Measurements from ENCODE around the gene HSD17B13.

HSD17B13 gene

GRCh38 chr4:87278335-87278794 is 44.3 kb downstream of the HSD17B13 start:
- FAIRE-seq (no peak), DNase-seq (ENCODE audit: insufficient read length, low spot score) (no peak)
- no peak for TF ChIP-seq CTCF (IDR thresholded peaks at IDR 0.05; ENCODE audit: insufficient read depth, missing control alignments)

- TF ChIP-seq CTCF (IDR thresholded peaks at IDR 0.05; ENCODE audit: insufficient read depth, missing control alignments) = no peak
- FAIRE-seq = no peak
Observed at GRCh38 chr4:87275311-87275710, 47.4 kb downstream of the HSD17B13 start.

GRCh38 chr4:87274803-87275202 is 47.9 kb downstream of the HSD17B13 start:
- no peak for TF ChIP-seq CTCF (IDR thresholded peaks at IDR 0.05; ENCODE audit: insufficient read depth, missing control alignments)
- DNase-seq (ENCODE audit: insufficient read length, low spot score) (no peak), FAIRE-seq (no peak)

More at GRCh38 chr4:87275311-87275710, 47.4 kb downstream of the HSD17B13 start:
- no peak for DNase-seq (ENCODE audit: insufficient read length, low spot score)

- no peak for DNase-seq (ENCODE audit: insufficient read length, low spot score)
- no peak for TF ChIP-seq CTCF (IDR thresholded peaks at IDR 0.05; ENCODE audit: insufficient read depth, missing control alignments)
- FAIRE-seq = no peak
Observed at GRCh38 chr4:87274327-87274726, 48.4 kb downstream of the HSD17B13 start.

GRCh38 chr4:87270825-87271224 is 51.9 kb downstream of the HSD17B13 start:
- FAIRE-seq (no peak), DNase-seq (ENCODE audit: insufficient read length, low spot score) (no peak)
- no peak for TF ChIP-seq CTCF (IDR thresholded peaks at IDR 0.05; ENCODE audit: insufficient read depth, missing control alignments)

GRCh38 chr4:87270144-87270543 is 52.5 kb downstream of the HSD17B13 start:
- FAIRE-seq (peak; percentile 21), DNase-seq (ENCODE audit: insufficient read length, low spot score) (no peak)
- peak; percentile 79 for TF ChIP-seq CTCF (IDR thresholded peaks at IDR 0.05; ENCODE audit: insufficient read depth, missing control alignments)

- TF ChIP-seq CTCF (IDR thresholded peaks at IDR 0.05; ENCODE audit: insufficient read depth, missing control alignments) = no peak
- FAIRE-seq = no peak
- DNase-seq (ENCODE audit: insufficient read length, low spot score) = no peak
Observed at GRCh38 chr4:87268411-87268810, 54.3 kb downstream of the HSD17B13 start.
